Tibial nerve (tissue), 4 donors: ENCODE data around the gene ZNF142.

Source experiments
- EP300 ChIP-seq, 2 donors: sonication (generic); formaldehyde crosslinking; IDR thresholded peaks; one replicate each; pipeline ENCODE4 v1.6.1; 2017; ENCODE audit warnings: antibody characterized with exemption in 2 of 2, mild to moderate bottlenecking in 1 of 2
- TF ChIP-seq, protein P1 (sequence below), 5 experiments: fragments of 200-600 bp in 3 of 5; fragments of 450-650 bp in 2 of 5; sonication (generic) in 3 of 5; IDR thresholded peaks; one replicate each; pipeline ENCODE4 v1.5.1; 2016 to 2019; ENCODE audit warnings: antibody characterized with exemption in 5 of 5, mild to moderate bottlenecking in 3 of 5, moderate library complexity in 2 of 5

DNA sequence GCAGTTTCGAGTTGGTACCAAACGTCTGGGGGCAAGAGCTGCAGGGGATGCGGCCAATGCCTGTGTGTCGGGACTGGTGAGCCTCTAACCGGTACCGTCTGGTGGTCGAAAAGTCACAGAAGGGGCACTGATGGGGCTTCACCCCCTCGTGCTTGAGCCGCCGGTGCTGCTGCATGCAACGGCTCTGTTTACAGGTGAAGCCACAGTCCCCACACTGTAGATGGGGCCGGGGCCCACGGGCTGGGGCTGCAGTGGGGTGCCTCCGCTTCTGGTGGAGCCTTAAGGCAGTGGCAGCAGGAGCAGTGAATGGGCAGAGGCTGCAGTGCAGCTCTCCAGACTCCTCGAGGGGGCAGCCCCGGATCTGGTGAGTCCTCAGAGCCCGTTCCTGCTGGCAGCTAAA, 16.6 kb downstream of the ZNF142 start:
- TF ChIP-seq EP300 (IDR thresholded peaks at IDR 0.05), result no peak
- TF ChIP-seq, protein P1, sequence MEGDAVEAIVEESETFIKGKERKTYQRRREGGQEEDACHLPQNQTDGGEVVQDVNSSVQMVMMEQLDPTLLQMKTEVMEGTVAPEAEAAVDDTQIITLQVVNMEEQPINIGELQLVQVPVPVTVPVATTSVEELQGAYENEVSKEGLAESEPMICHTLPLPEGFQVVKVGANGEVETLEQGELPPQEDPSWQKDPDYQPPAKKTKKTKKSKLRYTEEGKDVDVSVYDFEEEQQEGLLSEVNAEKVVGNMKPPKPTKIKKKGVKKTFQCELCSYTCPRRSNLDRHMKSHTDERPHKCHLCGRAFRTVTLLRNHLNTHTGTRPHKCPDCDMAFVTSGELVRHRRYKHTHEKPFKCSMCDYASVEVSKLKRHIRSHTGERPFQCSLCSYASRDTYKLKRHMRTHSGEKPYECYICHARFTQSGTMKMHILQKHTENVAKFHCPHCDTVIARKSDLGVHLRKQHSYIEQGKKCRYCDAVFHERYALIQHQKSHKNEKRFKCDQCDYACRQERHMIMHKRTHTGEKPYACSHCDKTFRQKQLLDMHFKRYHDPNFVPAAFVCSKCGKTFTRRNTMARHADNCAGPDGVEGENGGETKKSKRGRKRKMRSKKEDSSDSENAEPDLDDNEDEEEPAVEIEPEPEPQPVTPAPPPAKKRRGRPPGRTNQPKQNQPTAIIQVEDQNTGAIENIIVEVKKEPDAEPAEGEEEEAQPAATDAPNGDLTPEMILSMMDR (IDR thresholded peaks at IDR 0.05), result no peak
